Measurements from ENCODE around the gene HECA. TPM values are rescaled to one million over a fixed set of nuclear protein-coding genes. Genes with fewer than 3 reads are reported as not detected.

HECA gene
- total RNA-seq, 4 donors from 2014 or later = 23.6 to 42.0 (median 33.0) TPM

GRCh38 chr6:139186242-139186641, 51.4 kb downstream of the HECA start:
- H3K4me1 ChIP-seq = no peaks in the 10 kb centered on the region
- TF ChIP-seq POLR2A (IDR thresholded peaks at IDR 0.05) (no peak), CTCF (IDR thresholded peaks at IDR 0.05) (no peak)
- DNase-seq = no peak

GRCh38 chr6:139186692-139187091, 51.8 kb downstream of the HECA start:
- WGBS, 2 donors = 92 to 93% methylated on average over 1 of the region's 1 CpG

More at GRCh38 chr6:139186242-139186641, 51.4 kb downstream of the HECA start:
- no peaks in the 10 kb centered on the region for H3K27me3 ChIP-seq
- H3K9me3 ChIP-seq = no peaks in the 10 kb centered on the region
- H3K36me3 ChIP-seq = no peaks in the 10 kb centered on the region
- no peak overlapping the region for H3K4me3 ChIP-seq (replicated peaks in 1 of 3)
- H3K27ac ChIP-seq = no peak overlapping the region
- intact Hi-C loops (cut with DNase I) = no loop called here
- WGBS, 2 donors = 88 to 93% methylated on average over 3 of the region's 3 CpGs

GRCh38 chr6:139187489-139187888, 52.6 kb downstream of the HECA start:
- DNase-seq = no peak
- TF ChIP-seq POLR2A (IDR thresholded peaks at IDR 0.05) (no peak), CTCF (IDR thresholded peaks at IDR 0.05) (no peak)
- H3K27ac ChIP-seq = no peak overlapping the region
- H3K27me3 ChIP-seq = no peaks in the 10 kb centered on the region
- H3K4me3 ChIP-seq (replicated peaks in 1 of 3) = no peak overlapping the region
- H3K9me3 ChIP-seq = no peaks in the 10 kb centered on the region
- no peaks in the 10 kb centered on the region for H3K4me1 ChIP-seq
- 61 to 70% methylated on average over 4 of the region's 4 CpGs for WGBS, 2 donors
- intact Hi-C loops (cut with DNase I) = no loop called here
- no peaks in the 10 kb centered on the region for H3K36me3 ChIP-seq

More at GRCh38 chr6:139186692-139187091, 51.8 kb downstream of the HECA start:
- H3K36me3 ChIP-seq = no peaks in the 10 kb centered on the region
- H3K4me3 ChIP-seq (replicated peaks in 1 of 3) = no peak overlapping the region
- intact Hi-C loops (cut with DNase I) = no loop called here
- TF ChIP-seq POLR2A (IDR thresholded peaks at IDR 0.05) (no peak), CTCF (IDR thresholded peaks at IDR 0.05) (no peak)
- H3K9me3 ChIP-seq = no peaks in the 10 kb centered on the region
- no peak for DNase-seq
- no peaks in the 10 kb centered on the region for H3K4me1 ChIP-seq
- no peaks in the 10 kb centered on the region for H3K27me3 ChIP-seq
- H3K27ac ChIP-seq = no peak overlapping the region

GRCh38 chr6:139189665-139190064, 54.8 kb downstream of the HECA start:
- H3K9me3 ChIP-seq = no peaks in the 10 kb centered on the region
- no peaks in the 10 kb centered on the region for H3K27me3 ChIP-seq
- no peak overlapping the region for H3K27ac ChIP-seq
- H3K4me1 ChIP-seq = peaks cover 3% of the 10 kb centered on the region in 2 donors
- intact Hi-C loops (cut with DNase I) = no loop called here
- H3K4me3 ChIP-seq (replicated peaks in 1 of 3) = no peak overlapping the region
- 82 to 86% methylated on average over 3 of the region's 3 CpGs for WGBS, 2 donors
- no peaks in the 10 kb centered on the region for H3K36me3 ChIP-seq
- TF ChIP-seq CTCF (IDR thresholded peaks at IDR 0.05) (no peak), POLR2A (IDR thresholded peaks at IDR 0.05) (no peak)
- no peak for DNase-seq

GRCh38 chr6:139194740-139195139, 59.9 kb downstream of the HECA start:
- Histone ChIP-seq H3K4me1 (peaks cover 4 to 5% of the 10 kb centered on the region in 2 donors), H3K4me3 (replicated peaks in 1 of 3) (no peak overlapping the region), H3K36me3 (no peaks in the 10 kb centered on the region), H3K27me3 (no peaks in the 10 kb centered on the region), H3K27ac (peak overlapping the region in 1 of 3 donors; percentile 16), H3K9me3 (no peaks in the 10 kb centered on the region)
- peak in 1 of 2 donors; percentile 18 for DNase-seq
- intact Hi-C loops (cut with DNase I) = no loop called here
- 23 to 24% methylated on average over 3 of the region's 3 CpGs for WGBS, 2 donors
- TF ChIP-seq POLR2A (IDR thresholded peaks at IDR 0.05) (no peak), CTCF (IDR thresholded peaks at IDR 0.05) (no peak)

Data from thyroid gland (tissue), 4 donors.